Muscle of leg (tissue), 11 donors: ENCODE measurements around the gene AFG3L2. TPM values are rescaled to one million over a fixed set of nuclear protein-coding genes. Genes with fewer than 3 reads are reported as not detected.

ENCODE experiments used
- DNase-seq: peaks from one replicate; pipeline ENCODE4 v3.0.0; 2013
- H3K27ac ChIP-seq: one replicate; pipeline ENCODE4 v1.5.1; 2013; ENCODE audit warnings: mild to moderate bottlenecking, low read length, control low read depth
- H3K27me3 ChIP-seq: one replicate; pipeline ENCODE4 v1.6.1; 2013; ENCODE audit warnings: low read length; ENCODE audit not compliant: control insufficient read depth, insufficient read depth
- H3K36me3 ChIP-seq: one replicate; pipeline ENCODE4 v1.6.1; 2013; ENCODE audit warnings: low read length; ENCODE audit not compliant: control insufficient read depth, insufficient read depth
- H3K4me1 ChIP-seq: one replicate; pipeline ENCODE4 v1.6.1; 2013; ENCODE audit warnings: low read length; ENCODE audit not compliant: control insufficient read depth, insufficient read depth
- H3K4me3 ChIP-seq: one replicate; pipeline ENCODE4 v1.5.1; 2013; ENCODE audit warnings: low read length, control low read depth
- H3K9me3 ChIP-seq: replicated peaks from 2 replicates; pipeline ENCODE4 v1.6.1; 2013; ENCODE audit warnings: low read depth, low read length; ENCODE audit not compliant: control insufficient read depth
- WGBS: methylation state at CpG from one replicate; pipeline ENCODE4 v1.1.5; 2013; ENCODE audit warnings: missing lambda C conversion rate; ENCODE audit not compliant: insufficient coverage; 5-methylcytosine and 5-hydroxymethylcytosine counted together
- polyA plus RNA-seq, 8 donors: library from polyadenylated mRNA; unstranded; fragments of 120-200 nt; gene quantifications; one replicate each; pipeline versions ENCODE4 v1.2.1 to v1.2.3, GENCODE V29; 2013; ENCODE audit warnings: inconsistent platforms in 1 of 8, low replicate concordance in 1 of 8; ENCODE audit not compliant: insufficient read length in 8 of 8, insufficient read depth in 1 of 8
- total RNA-seq: library from RNA; stranded (reverse); fragments of 120-200 nt; gene quantifications from one replicate; pipeline ENCODE4 v1.2.4, GENCODE V29; 2013

Gene AFG3L2
- total and polyA plus RNA-seq, 9 donors, result 41.0 to 50.4 (median 43.2) TPM

DNA sequence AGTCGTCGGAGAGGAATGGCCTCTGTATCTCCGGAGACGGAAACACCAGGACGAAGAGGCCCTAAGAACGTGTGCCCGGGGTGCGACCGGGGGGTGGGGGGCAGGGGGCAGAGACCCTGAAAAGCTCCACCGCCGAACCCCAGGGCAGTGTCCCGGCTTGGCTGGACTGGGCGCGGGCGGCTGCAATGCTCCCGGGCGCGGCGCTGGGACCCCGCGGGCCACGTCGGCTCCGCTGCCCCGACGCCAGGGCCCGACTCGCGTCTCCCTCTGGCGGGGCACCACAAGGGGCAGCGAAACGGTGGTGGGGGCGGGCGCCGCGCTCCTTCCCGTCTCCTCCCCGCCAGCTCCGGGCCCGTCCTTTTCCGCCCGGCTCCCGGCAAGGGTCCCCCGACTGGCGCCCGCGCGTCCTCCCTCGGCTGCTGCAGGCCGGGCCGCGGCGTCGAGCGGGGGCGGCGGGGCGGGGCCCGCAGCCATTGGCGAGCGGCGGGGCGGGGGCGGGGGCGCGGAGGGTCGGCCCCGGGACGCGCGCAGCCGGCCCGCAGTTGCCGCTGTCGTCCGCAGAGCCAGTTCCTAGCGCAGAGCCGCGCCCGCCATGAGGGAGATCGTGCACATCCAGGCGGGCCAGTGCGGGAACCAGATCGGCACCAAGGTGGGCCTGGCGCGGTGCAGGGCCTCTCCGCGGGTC is 69.2 kb downstream of the AFG3L2 start, which contains the start of gene TUBB6:
TUBB6 (plus strand) TSS at position 541 of the 685 bp plus-strand sequence; CDS start at position 593, 52 bp downstream.
- peaks cover 3% of the 10 kb centered on the region for H3K9me3 ChIP-seq
- peak within 1 kb of the TSS; percentile 96 for H3K27ac ChIP-seq
- WGBS, result under 1% methylated on average over 84 of the region's 88 CpGs
- DNase-seq, result peak; percentile 92
- H3K36me3 ChIP-seq, result peaks cover 24% of the 10 kb centered on the region
- H3K27me3 ChIP-seq, result peaks cover 2% of the 10 kb centered on the region
- peak within 1 kb of the TSS; percentile 83 for H3K4me3 ChIP-seq
- peaks cover 31% of the 10 kb centered on the region for H3K4me1 ChIP-seq

GRCh38 chr18:12306752-12307700 is 70.0 kb downstream of the AFG3L2 start:
- Histone ChIP-seq H3K36me3 (peaks cover 18% of the 10 kb centered on the region), H3K4me3 (peak overlapping the region; percentile 53), H3K27me3 (peaks cover 2% of the 10 kb centered on the region), H3K4me1 (peaks cover 31% of the 10 kb centered on the region), H3K27ac (peak overlapping the region; percentile 91), H3K9me3 (no peaks in the 10 kb centered on the region)
- peak; percentile 90 for DNase-seq
- 15% methylated on average over 24 of the region's 39 CpGs for WGBS

- DNase-seq, result no peak
- WGBS, result 69% methylated on average over 20 of the region's 25 CpGs
- no peak overlapping the region for H3K4me3 ChIP-seq
These were observed 70.9 kb downstream of the AFG3L2 start for GRCh38 chr18:12305930-12306629.

GRCh38 chr18:12305211-12305610 is 71.8 kb downstream of the AFG3L2 start:
- WGBS, result 77% methylated on average over 4 of the region's 12 CpGs
- H3K9me3 ChIP-seq, result no peaks in the 10 kb centered on the region
- peaks cover 28% of the 10 kb centered on the region for H3K4me1 ChIP-seq
- H3K27me3 ChIP-seq, result peaks cover 2% of the 10 kb centered on the region
- H3K27ac ChIP-seq, result no peak overlapping the region
- H3K36me3 ChIP-seq, result peaks cover 7% of the 10 kb centered on the region
- H3K4me3 ChIP-seq, result no peak overlapping the region
- no peak for DNase-seq

More at GRCh38 chr18:12305930-12306629, 70.9 kb downstream of the AFG3L2 start:
- peaks cover 31% of the 10 kb centered on the region for H3K4me1 ChIP-seq
- H3K27me3 ChIP-seq, result peaks cover 2% of the 10 kb centered on the region
- H3K36me3 ChIP-seq, result peaks cover 15% of the 10 kb centered on the region
- H3K9me3 ChIP-seq, result no peaks in the 10 kb centered on the region
- no peak overlapping the region for H3K27ac ChIP-seq

DNA sequence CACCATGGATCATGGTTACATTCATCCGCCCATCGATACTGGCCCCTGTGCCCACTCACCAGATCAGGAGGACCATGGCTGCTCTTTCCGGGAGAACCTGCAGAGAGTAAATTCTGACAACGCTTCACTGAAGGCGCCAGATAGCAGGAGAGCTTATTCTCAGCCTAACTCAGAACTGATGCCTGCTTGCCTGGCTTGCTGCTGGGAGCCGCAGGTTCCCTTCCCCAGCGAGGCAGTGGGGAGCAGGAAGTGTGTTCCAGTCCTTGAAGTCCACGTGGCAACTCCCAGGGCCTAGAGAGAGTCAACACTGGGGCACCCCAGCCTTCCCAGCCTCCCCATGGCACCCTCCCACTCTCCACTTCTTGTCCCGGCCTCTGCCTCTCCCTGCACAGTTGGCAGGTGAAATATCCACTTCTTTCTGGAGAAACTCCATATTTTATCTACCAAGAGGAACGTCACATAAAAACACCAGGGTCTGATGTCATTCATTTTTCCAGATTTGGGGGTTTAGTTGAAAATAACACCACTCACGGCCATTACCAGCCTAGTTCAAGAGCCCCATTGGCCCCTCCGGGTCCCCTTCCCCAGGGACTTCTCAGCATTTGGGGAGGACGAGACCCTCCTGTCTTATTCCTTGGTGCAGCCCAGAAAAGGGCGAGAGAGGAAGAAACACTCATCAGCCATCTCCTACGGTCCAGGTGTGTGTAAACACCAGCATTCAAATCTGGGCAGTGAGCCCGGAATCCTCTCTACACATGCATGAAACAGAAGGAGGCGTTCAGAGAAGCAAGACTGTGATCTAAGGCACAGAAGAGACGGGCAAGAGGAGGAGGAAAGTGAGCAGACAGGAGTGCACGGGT is 72.4 kb downstream of the AFG3L2 start:
- DNase-seq, result peak; percentile 57
- H3K4me1 ChIP-seq, result peaks cover 24% of the 10 kb centered on the region
- no peaks in the 10 kb centered on the region for H3K9me3 ChIP-seq
- peaks cover 2% of the 10 kb centered on the region for H3K36me3 ChIP-seq
- H3K27me3 ChIP-seq, result peaks cover 2% of the 10 kb centered on the region
- WGBS, result 62% methylated on average over 11 of the region's 19 CpGs
- H3K4me3 ChIP-seq, result no peak overlapping the region
- H3K27ac ChIP-seq, result no peak overlapping the region

DNA sequence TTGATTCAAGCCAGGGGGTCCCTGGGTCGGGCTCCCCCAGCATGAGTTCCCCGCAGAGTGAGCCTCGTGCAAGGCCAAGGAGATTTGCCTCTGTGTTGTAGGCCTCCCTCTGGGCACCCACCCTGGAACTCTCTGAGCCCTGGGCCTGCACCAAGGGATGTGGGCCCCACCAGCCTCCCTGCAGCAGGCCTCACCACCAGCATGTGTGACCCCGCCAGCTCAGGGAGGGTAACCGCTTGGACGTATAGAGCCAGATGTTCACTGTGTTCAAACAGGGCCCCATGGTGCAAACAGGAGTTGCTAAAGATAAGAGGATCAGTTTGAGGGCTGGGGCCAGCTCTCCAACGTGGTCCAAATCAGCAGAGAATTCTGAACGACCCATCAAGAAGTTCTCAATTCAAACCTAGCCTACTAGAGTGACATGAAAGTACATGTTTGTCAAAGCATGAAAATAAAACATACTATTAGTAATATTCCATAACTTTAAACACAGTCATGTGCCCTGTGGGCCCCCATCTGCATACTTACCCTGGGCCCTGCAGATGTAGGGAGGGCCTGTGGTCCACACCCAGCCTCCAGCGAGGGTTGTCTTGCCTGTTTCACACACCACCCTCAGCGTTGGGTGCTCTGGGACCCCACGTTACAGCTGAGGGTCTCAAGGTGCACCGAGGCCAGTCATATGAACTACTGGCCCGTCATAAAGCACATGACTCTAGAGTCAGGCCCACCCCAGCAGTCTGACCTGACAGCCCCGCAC is 74.5 kb downstream of the AFG3L2 start:
- DNase-seq, result no peak
- peaks cover 4% of the 10 kb centered on the region for H3K9me3 ChIP-seq
- H3K27ac ChIP-seq, result no peak overlapping the region
- H3K4me3 ChIP-seq, result no peak overlapping the region
- no peaks in the 10 kb centered on the region for H3K36me3 ChIP-seq
- H3K4me1 ChIP-seq, result peaks cover 18% of the 10 kb centered on the region
- WGBS, result 81% methylated on average over 7 of the region's 14 CpGs
- H3K27me3 ChIP-seq, result peaks cover 4% of the 10 kb centered on the region

GRCh38 chr18:12301263-12302005 is 75.6 kb downstream of the AFG3L2 start:
- DNase-seq, result no peak
- Histone ChIP-seq H3K27me3 (peaks cover 4% of the 10 kb centered on the region), H3K4me3 (no peak overlapping the region), H3K4me1 (peaks cover 7% of the 10 kb centered on the region), H3K36me3 (no peaks in the 10 kb centered on the region), H3K27ac (no peak overlapping the region), H3K9me3 (peaks cover 4% of the 10 kb centered on the region)
- WGBS, result 81% methylated on average over 9 of the region's 13 CpGs

DNA sequence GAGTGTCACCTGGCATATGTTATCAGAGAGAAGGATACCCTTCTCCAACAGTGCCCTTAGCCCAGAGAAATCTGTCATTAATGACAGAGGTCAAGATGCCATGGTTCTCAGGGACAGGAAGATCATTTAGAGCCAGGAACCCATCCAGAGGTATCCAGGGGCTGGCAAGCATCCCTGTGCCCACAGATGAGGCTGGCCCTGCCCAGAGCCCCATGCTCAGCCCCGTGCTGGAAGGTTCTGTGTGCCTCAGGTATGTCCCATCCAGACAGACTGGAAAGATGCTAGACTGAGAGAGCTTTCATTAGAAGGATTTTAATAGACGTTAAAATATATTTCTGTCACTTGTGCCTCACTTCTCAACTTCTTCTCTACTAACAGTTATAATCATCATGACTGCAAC is 77.2 kb downstream of the AFG3L2 start:
- H3K9me3 ChIP-seq, result peaks cover 4% of the 10 kb centered on the region
- H3K27ac ChIP-seq, result no peak overlapping the region
- DNase-seq, result no peak
- no peaks in the 10 kb centered on the region for H3K36me3 ChIP-seq
- H3K27me3 ChIP-seq, result peaks cover 2% of the 10 kb centered on the region
- no peaks in the 10 kb centered on the region for H3K4me1 ChIP-seq
- H3K4me3 ChIP-seq, result no peak overlapping the region
- no CpG with 5 or more reads among the region's 2 CpGs for WGBS
